WTC11 (cell line): ENCODE results near the gene KRTAP21-3. TPM values are rescaled to one million over a fixed set of nuclear protein-coding genes. Genes with fewer than 3 reads are reported as not detected.

Source experiments
- ATAC-seq: fragments of 200-7000 bp; cut with Tn5 transposase; 2 replicates; pipeline ENCODE4 v1.10.0; 2021; ENCODE audit warnings: mild to moderate bottlenecking, moderate library complexity
- CTCF ChIA-PET: fragments of 300-600 bp; sonication (Branson Sonifier 250); formaldehyde crosslinking; loops from one replicate; lab custom pipeline; 2021; ENCODE audit warnings: antibody characterized with exemption; lab: Charles Lee
- POLR2A ChIA-PET: fragments of 350-600 bp; sonication (Branson Sonifier 250); formaldehyde crosslinking; loops from one replicate; lab custom pipeline; 2021; ENCODE audit warnings: antibody characterized with exemption; lab: Charles Lee
- DNase-seq: peaks from one replicate; pipeline ENCODE4 v3.0.0; 2021; ENCODE audit warnings: low spot score
- H3K27ac Mint-ChIP-seq: 2 replicates; pipeline ENCODE4 v1.8.0; 2021; ENCODE audit warnings: mixed read lengths
- H3K27me3 Mint-ChIP-seq: 2 replicates; pipeline ENCODE4 v1.8.0; 2021; ENCODE audit warnings: low read depth, mild to moderate bottlenecking, moderate library complexity, mixed read lengths
- H3K36me3 Mint-ChIP-seq: 2 replicates; pipeline ENCODE4 v1.8.0; 2021; ENCODE audit warnings: mixed read lengths
- H3K4me1 Mint-ChIP-seq: 2 replicates; pipeline ENCODE4 v1.8.0; 2022; ENCODE audit warnings: mixed read lengths
- H3K4me3 Mint-ChIP-seq: 2 replicates; pipeline ENCODE4 v1.8.0; 2021; ENCODE audit warnings: mild to moderate bottlenecking, moderate library complexity, mixed read lengths
- H3K9me3 Mint-ChIP-seq: 2 replicates; pipeline ENCODE4 v1.8.0; 2021; ENCODE audit warnings: mixed read lengths
- AFF4 ChIP-seq: sonication (generic); formaldehyde crosslinking; IDR thresholded peaks from 2 replicates; pipeline ENCODE4 v1.8.1; 2023; ENCODE audit warnings: mild to moderate bottlenecking, missing genetic modification reagents, borderline replicate concordance
- ATF3 ChIP-seq: sonication (generic); formaldehyde crosslinking; conservative IDR thresholded peaks from 2 replicates; pipeline ENCODE4 v1.8.1; 2022; ENCODE audit warnings: mild to moderate bottlenecking, missing genetic modification reagents
- E2F1 ChIP-seq: sonication (generic); formaldehyde crosslinking; IDR thresholded peaks from 2 replicates; pipeline ENCODE4 v1.8.0; 2022; ENCODE audit warnings: mild to moderate bottlenecking, missing genetic modification reagents
- ELF4 ChIP-seq: sonication (generic); formaldehyde crosslinking; IDR thresholded peaks from 2 replicates; pipeline ENCODE4 v1.8.1; 2022; ENCODE audit warnings: low read depth, mild to moderate bottlenecking, moderate library complexity, missing genetic modification reagents
- FOXP1 ChIP-seq: sonication (generic); formaldehyde crosslinking; IDR thresholded peaks from 2 replicates; pipeline ENCODE4 v1.8.0; 2022; ENCODE audit warnings: missing genetic modification reagents, mild to moderate bottlenecking, moderate library complexity, borderline replicate concordance
- JAZF1 ChIP-seq: fragments of 250-450 bp; sonication (Bioruptor Pico); IDR thresholded peaks from 2 replicates; pipeline ENCODE4 v1.9.0; 2021; ENCODE audit warnings: moderate library complexity, mild to moderate bottlenecking, inconsistent platforms
- TCF7 ChIP-seq: sonication (generic); formaldehyde crosslinking; IDR thresholded peaks from 2 replicates; pipeline ENCODE4 v1.8.0; 2022; ENCODE audit warnings: mild to moderate bottlenecking, low read depth, missing genetic modification reagents, moderate library complexity
- TP53 ChIP-seq: sonication (generic); formaldehyde crosslinking; IDR thresholded peaks from 2 replicates; pipeline ENCODE4 v1.8.1; 2023; ENCODE audit warnings: mild to moderate bottlenecking, missing genetic modification reagents
- ZNF121 ChIP-seq: sonication (generic); formaldehyde crosslinking; IDR thresholded peaks from 2 replicates; pipeline ENCODE4 v1.8.0; 2023; ENCODE audit warnings: missing genetic modification reagents
- ZNF138 ChIP-seq: sonication (generic); formaldehyde crosslinking; conservative IDR thresholded peaks from 2 replicates; pipeline ENCODE4 v1.8.1; 2022; ENCODE audit warnings: mild to moderate bottlenecking, moderate library complexity, missing genetic modification reagents
- ZNF416 ChIP-seq: fragments of 250-450 bp; sonication (Bioruptor Pico); IDR thresholded peaks from 2 replicates; pipeline ENCODE4 v1.9.0; 2021; ENCODE audit warnings: mild to moderate bottlenecking, inconsistent platforms
- ZNF423 ChIP-seq: fragments of 250-450 bp; sonication (Bioruptor Pico); IDR thresholded peaks from 2 replicates; pipeline ENCODE4 v2.1.2; 2022; ENCODE audit warnings: mild to moderate bottlenecking, moderate library complexity
- total RNA-seq: library from RNA; stranded (reverse); gene quantifications from 3 replicates; pipeline ENCODE4 v1.2.3, GENCODE V29; 2021
- TF ChIP-seq, protein P1 (sequence below): sonication (generic); formaldehyde crosslinking; IDR thresholded peaks from 2 replicates; pipeline ENCODE4 v1.8.1; 2022; ENCODE audit warnings: low read depth, mild to moderate bottlenecking, moderate library complexity, missing genetic modification reagents, borderline replicate concordance
- TF ChIP-seq, protein P2 (sequence below): sonication (generic); formaldehyde crosslinking; IDR thresholded peaks from 2 replicates; pipeline ENCODE4 v1.8.0; 2022; ENCODE audit warnings: missing genetic modification reagents
- TF ChIP-seq, protein P3 (sequence below): fragments of 250-450 bp; sonication (Bioruptor Pico); conservative IDR thresholded peaks from 2 replicates; pipeline ENCODE4 v1.9.0; 2021; ENCODE audit warnings: mild to moderate bottlenecking
- TF ChIP-seq, protein P4 (sequence below): fragments of 250-450 bp; sonication (Bioruptor Pico); IDR thresholded peaks from 2 replicates; pipeline ENCODE4 v2.1.2; 2022; ENCODE audit warnings: mild to moderate bottlenecking, moderate library complexity

Gene KRTAP21-3
- total RNA-seq, 1 experiment from 2014 or later = not detected

DNA sequence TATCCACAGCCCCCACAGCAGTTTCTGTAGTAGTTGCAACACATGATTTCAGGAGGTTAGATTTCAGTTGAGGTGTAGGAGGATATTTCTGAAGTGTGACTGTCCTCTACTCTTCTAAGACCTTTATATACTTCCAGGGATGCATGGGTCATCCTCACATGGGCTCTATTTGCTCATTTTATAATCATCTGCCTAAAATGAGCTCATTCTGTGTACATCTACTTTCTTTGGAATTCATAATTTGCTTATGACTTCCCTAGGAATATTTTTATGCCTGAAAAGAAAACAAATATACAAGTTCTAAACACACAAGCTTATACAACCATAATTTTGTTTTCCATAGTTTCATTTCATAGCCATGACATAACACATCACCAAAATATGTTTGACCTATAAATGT is 28.6 kb upstream of the KRTAP21-3 start, which contains the start of gene KRTAP21-2:
KRTAP21-2 (minus strand) TSS at position 101 of the 400 bp plus-strand sequence; CDS start at position 44, 57 bp downstream.
- H3K4me1 Mint-ChIP-seq = no peaks in the 10 kb centered on the region
- no peaks in the 10 kb centered on the region; the same call in 1 of the 2 replicates for H3K27me3 Mint-ChIP-seq
- H3K36me3 Mint-ChIP-seq = no peaks in the 10 kb centered on the region
- ATAC-seq (no peak), DNase-seq (no peak)
- ChIA-PET POLR2A (no interaction called here), CTCF (no interaction called here)
- H3K4me3 Mint-ChIP-seq = no peak within 1 kb of the TSS
- H3K27ac Mint-ChIP-seq = no peak within 1 kb of the TSS
- peaks cover 7% of the 10 kb centered on the region for H3K9me3 Mint-ChIP-seq
- no peak for TF ChIP-seq AFF4

GRCh38 chr21:30740462-30740861 is 21.9 kb upstream of the KRTAP21-3 start:
- Mint-ChIP-seq H3K27ac (no peak overlapping the region), H3K4me1 (no peaks in the 10 kb centered on the region), H3K4me3 (no peak overlapping the region), H3K9me3 (peaks cover 11% of the 10 kb centered on the region), H3K36me3 (no peaks in the 10 kb centered on the region), H3K27me3 (no peaks in the 10 kb centered on the region; the same call in 1 of the 2 replicates)
- ATAC-seq = no peak
- ChIA-PET CTCF (no interaction called here), POLR2A (no interaction called here)
- no peak for DNase-seq
- TF ChIP-seq ZNF416 (no peak), FOXP1 (CRISPR knock-in tag) (no peak), TCF7 (CRISPR knock-in tag) (no peak), ZNF121 (CRISPR knock-in tag) (no peak), ATF3 (CRISPR knock-in tag) (no peak), ZNF423 (CRISPR knock-in tag) (no peak), ELF4 (CRISPR knock-in tag) (no peak), JAZF1 (no peak), TP53 (CRISPR knock-in tag) (no peak)
- TF ChIP-seq, protein P1, sequence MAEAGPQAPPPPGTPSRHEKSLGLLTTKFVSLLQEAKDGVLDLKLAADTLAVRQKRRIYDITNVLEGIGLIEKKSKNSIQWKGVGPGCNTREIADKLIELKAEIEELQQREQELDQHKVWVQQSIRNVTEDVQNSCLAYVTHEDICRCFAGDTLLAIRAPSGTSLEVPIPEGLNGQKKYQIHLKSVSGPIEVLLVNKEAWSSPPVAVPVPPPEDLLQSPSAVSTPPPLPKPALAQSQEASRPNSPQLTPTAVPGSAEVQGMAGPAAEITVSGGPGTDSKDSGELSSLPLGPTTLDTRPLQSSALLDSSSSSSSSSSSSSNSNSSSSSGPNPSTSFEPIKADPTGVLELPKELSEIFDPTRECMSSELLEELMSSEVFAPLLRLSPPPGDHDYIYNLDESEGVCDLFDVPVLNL (CRISPR knock-in tag) = no peak

DNA sequence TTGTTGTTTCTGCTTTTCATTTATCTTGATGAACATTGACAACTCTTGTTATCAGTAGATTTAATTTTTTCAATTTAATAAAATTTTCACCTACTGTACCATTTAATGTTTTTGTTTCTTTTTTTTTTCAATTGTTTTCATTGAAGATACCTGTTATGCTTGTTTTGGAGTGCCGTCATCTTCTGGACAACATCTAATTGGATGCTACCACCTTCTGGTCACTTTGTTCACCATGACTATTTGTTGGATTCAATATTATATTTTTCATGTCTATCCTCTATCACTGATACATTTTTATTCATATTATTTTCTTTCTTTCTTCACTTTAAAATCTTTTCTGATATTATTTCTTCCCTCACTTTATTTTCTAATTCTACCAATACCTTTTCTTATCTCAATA is 14.4 kb upstream of the KRTAP21-3 start:
- H3K27ac Mint-ChIP-seq = no peak overlapping the region
- H3K36me3 Mint-ChIP-seq = no peaks in the 10 kb centered on the region
- no peak for DNase-seq
- no peaks in the 10 kb centered on the region; the same call in 1 of the 2 replicates for H3K27me3 Mint-ChIP-seq
- no peaks in the 10 kb centered on the region for H3K9me3 Mint-ChIP-seq
- CTCF ChIA-PET = no interaction called here
- H3K4me3 Mint-ChIP-seq = no peak overlapping the region
- no peaks in the 10 kb centered on the region for H3K4me1 Mint-ChIP-seq
- no peak for ATAC-seq
- POLR2A ChIA-PET = no interaction called here
- TF ChIP-seq, protein P2, sequence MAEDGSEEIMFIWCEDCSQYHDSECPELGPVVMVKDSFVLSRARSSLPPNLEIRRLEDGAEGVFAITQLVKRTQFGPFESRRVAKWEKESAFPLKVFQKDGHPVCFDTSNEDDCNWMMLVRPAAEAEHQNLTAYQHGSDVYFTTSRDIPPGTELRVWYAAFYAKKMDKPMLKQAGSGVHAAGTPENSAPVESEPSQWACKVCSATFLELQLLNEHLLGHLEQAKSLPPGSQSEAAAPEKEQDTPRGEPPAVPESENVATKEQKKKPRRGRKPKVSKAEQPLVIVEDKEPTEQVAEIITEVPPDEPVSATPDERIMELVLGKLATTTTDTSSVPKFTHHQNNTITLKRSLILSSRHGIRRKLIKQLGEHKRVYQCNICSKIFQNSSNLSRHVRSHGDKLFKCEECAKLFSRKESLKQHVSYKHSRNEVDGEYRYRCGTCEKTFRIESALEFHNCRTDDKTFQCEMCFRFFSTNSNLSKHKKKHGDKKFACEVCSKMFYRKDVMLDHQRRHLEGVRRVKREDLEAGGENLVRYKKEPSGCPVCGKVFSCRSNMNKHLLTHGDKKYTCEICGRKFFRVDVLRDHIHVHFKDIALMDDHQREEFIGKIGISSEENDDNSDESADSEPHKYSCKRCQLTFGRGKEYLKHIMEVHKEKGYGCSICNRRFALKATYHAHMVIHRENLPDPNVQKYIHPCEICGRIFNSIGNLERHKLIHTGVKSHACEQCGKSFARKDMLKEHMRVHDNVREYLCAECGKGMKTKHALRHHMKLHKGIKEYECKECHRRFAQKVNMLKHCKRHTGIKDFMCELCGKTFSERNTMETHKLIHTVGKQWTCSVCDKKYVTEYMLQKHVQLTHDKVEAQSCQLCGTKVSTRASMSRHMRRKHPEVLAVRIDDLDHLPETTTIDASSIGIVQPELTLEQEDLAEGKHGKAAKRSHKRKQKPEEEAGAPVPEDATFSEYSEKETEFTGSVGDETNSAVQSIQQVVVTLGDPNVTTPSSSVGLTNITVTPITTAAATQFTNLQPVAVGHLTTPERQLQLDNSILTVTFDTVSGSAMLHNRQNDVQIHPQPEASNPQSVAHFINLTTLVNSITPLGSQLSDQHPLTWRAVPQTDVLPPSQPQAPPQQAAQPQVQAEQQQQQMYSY (CRISPR knock-in tag) = no peak
- TF ChIP-seq, protein P3, sequence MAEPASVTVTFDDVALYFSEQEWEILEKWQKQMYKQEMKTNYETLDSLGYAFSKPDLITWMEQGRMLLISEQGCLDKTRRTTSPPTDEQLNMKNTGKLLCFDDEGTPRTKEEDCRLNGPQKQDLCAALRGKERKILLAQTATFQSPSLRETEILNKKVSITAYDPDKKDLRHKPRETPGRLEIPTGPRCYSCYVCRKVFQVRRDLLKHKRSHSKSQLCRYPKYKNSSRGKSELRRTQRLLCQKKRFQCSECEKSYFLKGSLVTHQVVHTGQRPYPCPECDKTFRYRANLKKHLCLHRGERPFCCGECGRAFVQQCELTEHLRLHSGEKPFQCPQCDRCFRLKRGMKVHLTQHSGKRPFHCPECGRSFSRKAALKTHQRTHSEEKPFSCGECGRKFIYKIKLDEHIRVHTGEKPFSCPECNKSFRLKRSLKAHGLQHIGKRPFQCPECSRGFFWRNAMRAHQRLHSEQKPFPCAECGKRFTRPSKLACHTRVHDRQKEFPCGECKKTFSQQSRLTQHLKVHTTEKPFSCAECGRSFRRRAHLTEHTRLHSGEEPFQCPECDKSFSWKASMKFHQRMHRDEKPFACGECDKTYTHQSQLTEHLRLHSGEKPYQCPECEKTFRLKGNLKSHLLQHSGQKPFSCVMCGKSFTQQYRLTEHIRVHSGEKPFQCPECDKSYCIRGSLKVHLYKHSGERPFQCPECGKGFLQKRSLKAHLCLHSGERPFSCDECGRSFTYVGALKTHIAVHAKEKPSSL (CRISPR knock-in tag) = no peak
- TF ChIP-seq ZNF138 (CRISPR knock-in tag) = no peak
- no peak for TF ChIP-seq E2F1
- TF ChIP-seq, protein P4, sequence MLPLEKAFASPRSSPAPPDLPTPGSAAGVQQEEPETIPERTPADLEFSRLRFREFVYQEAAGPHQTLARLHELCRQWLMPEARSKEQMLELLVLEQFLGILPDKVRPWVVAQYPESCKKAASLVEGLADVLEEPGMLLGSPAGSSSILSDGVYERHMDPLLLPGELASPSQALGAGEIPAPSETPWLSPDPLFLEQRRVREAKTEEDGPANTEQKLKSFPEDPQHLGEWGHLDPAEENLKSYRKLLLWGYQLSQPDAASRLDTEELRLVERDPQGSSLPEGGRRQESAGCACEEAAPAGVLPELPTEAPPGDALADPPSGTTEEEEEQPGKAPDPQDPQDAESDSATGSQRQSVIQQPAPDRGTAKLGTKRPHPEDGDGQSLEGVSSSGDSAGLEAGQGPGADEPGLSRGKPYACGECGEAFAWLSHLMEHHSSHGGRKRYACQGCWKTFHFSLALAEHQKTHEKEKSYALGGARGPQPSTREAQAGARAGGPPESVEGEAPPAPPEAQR (CRISPR knock-in tag) = no peak
